GM18873 (cell line): Measurements from ENCODE around the gene KIAA1191.

Experiments
- ATAC-seq: cut with Tn5 transposase; IDR thresholded peaks from one replicate; pipeline ENCODE4 v1.9.1; 2021; ENCODE audit warnings: mild to moderate bottlenecking, moderate library complexity, moderate number of reproducible peaks; ENCODE audit not compliant: unreplicated experiment, low FRiP score

The KIAA1191 gene

DNA sequence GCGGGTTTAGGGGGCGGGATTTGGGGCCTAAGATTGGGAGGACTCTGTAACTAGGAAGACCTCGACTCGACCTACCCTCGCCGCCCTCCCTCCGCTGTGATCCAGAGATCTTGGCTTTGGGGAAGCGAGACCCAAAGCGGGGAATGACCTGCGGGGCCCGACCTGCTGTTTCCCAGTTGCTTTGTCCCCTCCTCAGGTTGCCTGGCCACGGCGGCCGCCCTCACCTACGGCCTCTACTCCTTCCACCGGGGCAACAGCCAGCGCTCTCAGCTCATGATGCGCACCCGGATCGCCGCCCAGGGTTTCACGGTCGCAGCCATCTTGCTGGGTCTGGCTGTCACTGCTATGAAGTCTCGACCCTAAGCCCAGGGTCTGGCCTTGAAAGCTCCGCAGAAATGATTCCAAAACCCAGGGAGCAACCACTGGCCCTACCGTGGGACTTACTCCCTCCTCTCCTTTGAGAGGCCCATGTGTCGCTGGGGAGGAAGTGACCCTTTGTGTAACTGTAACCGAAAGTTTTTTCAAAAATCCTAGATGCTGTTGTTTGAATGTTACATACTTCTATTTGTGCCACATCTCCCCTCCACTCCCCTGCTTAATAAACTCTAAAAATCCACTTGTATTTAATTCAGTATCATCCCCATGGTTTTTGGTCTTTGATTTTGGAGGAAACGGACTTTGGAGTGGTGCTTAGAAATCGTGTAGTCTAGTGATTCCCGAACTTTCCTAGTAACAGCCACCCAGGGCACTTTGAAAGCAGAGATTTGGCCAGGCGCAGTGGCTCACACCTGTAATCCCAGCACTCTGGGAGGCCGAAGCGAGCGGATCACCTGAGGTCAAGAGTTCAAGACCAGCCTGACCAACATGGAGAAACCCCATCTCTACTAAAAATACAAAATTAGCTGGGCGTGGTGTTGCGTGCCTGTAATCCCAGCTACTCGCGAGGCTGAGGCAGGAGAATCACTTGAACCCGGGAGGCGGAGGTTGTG is 27.9 kb upstream of the KIAA1191 start:
- peak; percentile 27 for ATAC-seq

DNA sequence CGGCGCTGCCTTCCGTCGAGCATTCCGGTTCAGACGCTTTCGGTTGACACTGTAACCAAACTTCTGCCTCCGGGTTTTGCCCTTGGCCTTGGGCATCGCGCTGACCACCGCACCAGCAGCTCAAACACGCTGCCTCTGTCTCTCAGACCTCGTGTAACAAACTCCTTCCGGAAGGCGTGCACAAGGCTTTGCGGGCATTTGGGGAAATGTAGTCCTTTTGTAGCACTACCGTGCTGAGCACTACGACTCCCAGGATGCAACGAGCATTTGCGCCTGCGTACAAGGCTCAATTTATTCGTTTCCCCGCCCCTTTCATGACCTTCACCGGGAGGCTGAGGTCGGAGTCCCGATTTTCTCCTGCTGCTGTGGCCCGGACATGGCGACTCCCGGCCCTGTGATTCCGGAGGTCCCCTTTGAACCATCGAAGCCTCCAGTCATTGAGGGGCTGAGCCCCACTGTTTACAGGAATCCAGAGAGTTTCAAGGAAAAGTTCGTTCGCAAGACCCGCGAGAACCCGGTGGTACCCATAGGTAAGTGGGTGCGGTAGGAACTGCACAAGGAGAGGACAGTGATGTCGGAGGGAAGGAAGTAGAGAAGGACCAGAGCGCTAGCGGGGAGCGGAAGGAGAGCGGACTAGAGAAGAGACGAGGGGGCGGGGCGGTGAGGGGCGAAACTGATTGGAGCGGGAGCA is 27.0 kb upstream of the KIAA1191 start, which contains the start of the genes HIGD2A and NOP16:
HIGD2A (plus strand) TSS at position 308 of the 691 bp plus-strand sequence; CDS start at position 377, 69 bp downstream.
NOP16 (minus strand) TSS at position 155 of the 691 bp plus-strand sequence; CDS start at position 96, 59 bp downstream.
- peak; percentile 78 for ATAC-seq

DNA sequence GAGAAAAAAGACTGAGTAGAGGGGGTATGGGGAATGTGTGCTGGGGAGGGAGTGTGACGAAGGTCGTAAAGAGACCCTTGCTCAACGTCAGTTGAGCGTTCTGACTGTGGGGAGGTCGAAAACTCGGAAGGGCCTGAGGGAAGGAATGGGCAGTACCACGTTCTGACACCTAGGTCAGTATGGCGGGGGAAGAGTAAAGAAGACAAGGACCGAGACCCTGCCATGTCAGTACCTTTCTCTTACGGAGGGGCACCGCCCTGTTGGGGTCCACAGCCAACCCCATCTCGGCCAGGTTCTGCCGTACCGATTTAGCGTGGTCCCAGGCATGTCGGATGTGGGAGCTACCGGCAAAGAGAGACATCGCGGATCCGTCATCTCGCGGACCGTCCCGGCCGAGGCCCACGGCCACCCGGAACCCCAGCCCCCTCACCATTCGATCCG is 26.5 kb upstream of the KIAA1191 start:
- ATAC-seq, result peak; percentile 0

- no peak for ATAC-seq
These were observed 25.9 kb upstream of the KIAA1191 start for GRCh38 chr5:176387384-176387925.

- no peak for ATAC-seq
These were observed 24.9 kb upstream of the KIAA1191 start for GRCh38 chr5:176386491-176386890.

GRCh38 chr5:176384991-176385390 is 23.4 kb upstream of the KIAA1191 start:
- ATAC-seq, result no peak

DNA sequence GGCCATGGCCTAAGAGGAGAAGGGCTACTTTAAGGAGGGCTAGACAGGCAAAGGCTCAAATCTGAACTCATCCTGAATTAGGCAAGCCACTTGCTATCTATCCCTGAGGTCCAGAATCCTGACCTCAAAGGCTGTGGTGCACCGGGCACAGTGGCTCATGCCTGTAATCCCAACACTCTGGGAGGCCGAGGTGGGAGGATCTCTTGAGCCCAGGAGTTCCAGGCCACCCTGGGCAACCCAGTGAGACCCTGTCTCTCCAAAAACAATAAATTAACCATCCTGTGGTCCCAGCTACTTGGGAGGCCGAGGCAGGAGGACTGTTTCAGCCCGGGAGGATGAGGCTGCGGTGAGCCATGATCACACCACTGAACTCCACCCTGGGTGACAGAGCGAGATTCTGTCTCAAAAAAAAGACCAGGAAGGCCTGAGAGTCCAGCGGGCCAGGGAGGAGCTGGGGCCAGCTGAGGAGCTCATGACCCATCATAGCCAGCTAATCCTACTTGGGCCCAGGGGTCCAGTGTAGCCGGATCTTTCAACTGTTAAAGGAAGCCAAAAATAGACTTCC is 22.9 kb upstream of the KIAA1191 start:
- ATAC-seq, result no peak

- no peak for ATAC-seq
These were observed 22.4 kb upstream of the KIAA1191 start for GRCh38 chr5:176383961-176384360.

DNA sequence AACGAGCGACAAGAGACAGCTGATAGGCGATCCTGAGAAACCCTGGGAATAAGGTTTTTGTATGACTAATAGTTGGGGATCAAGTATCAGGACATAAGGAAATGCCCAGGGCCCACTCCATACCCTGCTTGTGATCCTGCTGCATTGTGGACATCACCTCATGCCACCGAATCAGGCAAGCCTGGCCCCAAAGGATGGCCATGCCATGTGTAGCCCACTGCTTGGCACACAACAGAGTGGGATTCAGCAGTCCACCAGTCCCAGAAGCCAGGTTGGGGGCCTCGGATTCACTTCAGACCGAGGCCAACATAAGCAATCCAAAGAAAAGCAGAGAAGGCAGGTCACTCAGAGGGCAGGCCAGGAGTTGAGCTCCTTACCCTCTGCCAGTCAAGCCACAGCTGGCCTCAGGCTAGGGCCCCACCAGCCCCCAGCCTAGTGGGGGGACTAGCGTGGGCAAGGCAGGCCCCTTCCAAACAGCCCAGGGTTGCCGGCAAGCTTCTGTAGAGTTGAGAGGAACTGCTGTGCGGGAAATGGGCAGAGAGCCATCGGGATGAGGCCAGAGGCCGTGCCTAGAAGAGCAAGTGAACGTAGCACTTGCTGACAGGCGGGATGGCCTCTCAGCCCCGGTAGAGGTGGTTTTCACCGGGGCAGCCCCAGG is 21.8 kb upstream of the KIAA1191 start:
- no peak for ATAC-seq

- ATAC-seq, result no peak
These were observed 21.2 kb upstream of the KIAA1191 start for GRCh38 chr5:176382721-176383120.

DNA sequence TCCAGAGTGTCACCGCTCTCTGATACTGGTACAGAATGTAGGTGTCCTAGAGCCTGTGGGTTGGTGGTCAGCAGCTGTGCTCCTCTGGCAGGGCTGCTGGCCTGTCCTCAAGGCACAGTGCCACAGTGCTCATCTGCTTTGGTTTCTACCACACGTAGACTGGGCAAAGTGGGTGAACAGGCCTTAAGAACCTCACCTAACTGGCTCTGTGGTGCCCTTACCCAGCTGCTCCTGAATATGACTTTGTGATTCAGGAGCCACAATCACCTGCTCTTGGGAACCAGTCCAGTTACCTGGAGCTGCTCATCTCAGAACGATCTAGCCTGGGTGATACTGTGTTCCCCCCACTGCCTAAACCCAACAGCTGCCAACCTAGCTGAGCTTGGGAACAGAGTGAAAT is 20.4 kb upstream of the KIAA1191 start:
- ATAC-seq, result no peak

DNA sequence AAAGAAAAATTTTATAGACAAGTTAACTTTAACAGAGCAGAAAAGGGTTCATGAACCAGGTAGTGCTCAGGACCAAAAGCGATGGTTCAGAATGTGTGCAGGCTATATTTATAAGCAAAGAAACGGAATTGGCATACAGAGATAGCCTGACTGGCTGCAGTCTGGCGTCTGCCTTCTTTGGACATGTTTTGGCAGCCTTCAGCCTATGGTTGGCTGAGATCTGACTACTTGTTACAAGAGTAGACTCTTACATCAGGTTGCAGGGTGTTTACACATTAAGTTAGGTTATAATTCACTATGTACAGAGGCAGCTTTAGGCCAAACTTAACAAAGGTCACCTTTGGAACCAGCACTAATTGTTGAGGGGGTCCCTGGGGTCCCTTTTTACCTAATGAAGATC is 19.9 kb upstream of the KIAA1191 start:
- no peak for ATAC-seq

DNA sequence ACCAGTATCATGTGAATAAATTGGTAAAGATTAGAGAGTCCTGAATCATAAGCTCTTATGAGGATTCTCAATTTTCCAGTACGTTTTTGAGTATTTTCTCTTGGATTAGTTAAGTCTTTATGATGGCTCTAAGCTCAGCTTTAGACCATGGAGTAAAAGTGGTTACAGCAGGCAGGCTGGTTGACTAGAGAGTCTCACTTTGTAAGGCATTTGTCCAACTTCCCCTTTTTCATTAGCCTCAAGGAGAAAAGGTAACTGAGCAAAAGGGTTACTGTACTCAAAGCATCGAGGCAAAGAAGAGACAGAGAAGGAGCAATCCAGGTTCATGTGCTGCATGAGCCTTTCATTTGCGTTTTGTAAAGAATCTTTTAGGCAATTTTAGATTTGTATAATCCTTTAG is 18.3 kb upstream of the KIAA1191 start:
- no peak for ATAC-seq

- ATAC-seq, result no peak
These were observed 11.7 kb upstream of the KIAA1191 start for GRCh38 chr5:176373100-176373818.

DNA sequence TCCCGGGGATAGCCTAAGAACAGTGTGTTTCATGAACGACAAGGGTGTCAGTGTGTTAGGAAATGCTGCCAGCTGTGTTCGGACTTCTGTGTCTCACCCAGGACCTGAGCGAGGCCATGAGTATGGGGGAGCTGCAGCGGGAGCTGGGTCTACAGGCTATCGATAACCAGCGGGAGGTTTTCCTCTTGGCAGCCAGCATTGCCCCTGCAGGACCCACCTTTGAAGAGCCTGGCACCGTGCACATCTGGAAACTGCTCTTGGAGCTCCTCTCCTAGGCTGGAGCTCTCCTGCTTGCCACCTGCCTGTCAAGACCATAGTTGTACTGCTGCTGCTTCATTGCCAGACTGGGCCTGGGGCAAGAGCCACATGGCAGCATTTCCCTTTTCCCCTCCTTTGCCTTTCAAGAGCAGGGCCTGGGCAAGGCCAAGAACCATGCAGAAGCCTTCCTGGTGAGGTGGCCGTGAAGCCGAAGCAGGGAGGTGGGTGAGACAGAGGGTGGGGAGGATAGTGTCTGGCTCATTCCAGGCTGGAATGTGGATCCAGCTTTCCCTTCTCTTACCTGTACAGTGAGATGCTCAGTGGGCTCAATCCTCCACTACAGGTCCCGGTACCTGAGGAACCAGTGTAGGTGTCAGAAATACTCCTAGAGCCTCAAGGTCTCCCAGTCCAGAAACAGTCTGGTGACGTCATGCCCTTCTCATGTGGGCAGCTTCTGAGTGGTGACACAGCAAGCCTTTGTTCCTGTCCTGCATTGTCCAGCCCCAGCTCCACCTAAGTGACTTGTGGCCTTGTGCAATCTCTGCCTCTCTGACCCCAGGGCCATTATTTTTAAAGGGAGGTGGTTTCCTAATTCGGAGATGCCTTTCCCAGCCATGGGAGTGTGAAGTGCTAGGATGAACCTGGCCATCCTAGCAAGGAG is 10.3 kb upstream of the KIAA1191 start:
- no peak for ATAC-seq

GRCh38 chr5:176369934-176370711 is 8.6 kb upstream of the KIAA1191 start:
- ATAC-seq, result no peak

DNA sequence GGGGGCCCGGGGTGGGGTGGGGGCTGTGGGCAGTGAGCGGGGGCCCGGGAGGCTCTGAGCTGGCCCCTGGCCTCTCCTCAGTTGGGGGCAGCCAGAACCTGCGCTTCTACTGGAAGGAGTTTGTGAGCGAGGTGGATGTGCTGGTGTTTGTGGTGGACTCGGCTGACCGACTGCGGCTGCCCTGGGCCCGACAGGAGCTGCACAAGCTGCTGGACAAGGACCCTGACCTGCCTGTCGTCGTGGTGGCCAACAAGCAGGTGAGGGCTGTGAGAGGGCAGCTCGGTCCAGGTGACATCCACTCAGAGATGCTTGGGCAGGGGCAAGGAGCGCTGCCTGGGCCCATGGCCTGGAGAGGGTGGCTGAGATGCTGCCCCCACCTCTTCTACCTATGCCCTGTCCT is 7.2 kb upstream of the KIAA1191 start:
- no peak for ATAC-seq
